BJ (cell line): ENCODE measurements around the gene SPDYE5. TPM values are rescaled to one million over a fixed set of nuclear protein-coding genes. Genes with fewer than 3 reads are reported as not detected.

Experiments
- CTCF ChIA-PET: fragments of 350-600 bp; formaldehyde crosslinking; extraction: SDS; loops from one replicate; lab custom pipeline; 2021; ENCODE audit warnings: antibody characterized with exemption, inconsistent platforms; lab: Yijun Ruan, JAX
- POLR2A ChIA-PET: fragments of 300-600 bp; sonication (Branson Sonifier 250); formaldehyde crosslinking; extraction: SDS; loops from one replicate; lab custom pipeline; 2021; ENCODE audit warnings: antibody characterized with exemption; lab: Charles Lee
- DNase-seq: peaks from one replicate; pipeline ENCODE4 v3.0.0-alpha.2; 2011; ENCODE audit warnings: low read depth
- H3K27me3 ChIP-seq: 2 replicates; pipeline ENCODE4 v1.6.0; 2011; ENCODE audit warnings: low read length; ENCODE audit not compliant: control insufficient read depth, insufficient read depth
- H3K36me3 ChIP-seq: 2 replicates; pipeline ENCODE4 v1.5.1; 2011; ENCODE audit warnings: low read length; ENCODE audit not compliant: control insufficient read depth, insufficient read depth
- H3K4me3 ChIP-seq: 2 replicates; pipeline ENCODE4 v1.5.1; 2011; ENCODE audit warnings: low read depth, mild to moderate bottlenecking, control low read depth, low read length
- CTCF ChIP-seq: IDR thresholded peaks from 2 replicates; pipeline ENCODE4 v1.5.1; 2011; ENCODE audit warnings: low read depth, mild to moderate bottlenecking, control low read depth, inconsistent platforms, low read length, moderate library complexity; ENCODE audit not compliant: insufficient read depth
- polyA plus RNA-seq: library from polyadenylated mRNA; depleted of rRNA; stranded (reverse); fragments of >200 nt; gene quantifications from 2 replicates; pipeline ENCODE4 v1.2.3, GENCODE V29; 2011

The SPDYE5 gene
- polyA plus RNA-seq, 1 experiment = 0.04 TPM

GRCh38 chr7:75533926-75534325 is 41.8 kb downstream of the SPDYE5 start:
- Histone ChIP-seq H3K4me3 (no peak overlapping the region), H3K27me3 (peaks cover 7% of the 10 kb centered on the region), H3K36me3 (peaks cover 1% of the 10 kb centered on the region; the same call in 1 of the 2 replicates)
- ChIA-PET CTCF (interaction anchor here (1.3 kb wide), 2 partner anchors 12 to 138 kb away, joined by 3 read pairs; no protein-coding TSS in a partner anchor), POLR2A (no interaction called here)
- no peak for TF ChIP-seq CTCF
- no peak for DNase-seq

- no peak overlapping the region for H3K4me3 ChIP-seq
- peaks cover 3% of the 10 kb centered on the region; the same call in 1 of the 2 replicates for H3K36me3 ChIP-seq
- ChIA-PET POLR2A (interaction anchor here (0.6 kb wide), 1 partner anchor 14 kb away, joined by 5 read pairs; no protein-coding TSS in a partner anchor), CTCF (interaction anchor here (1.1 to 1.3 kb wide), 3 partner anchors 11 to 137 kb away, joined by 3 to 4 read pairs (median 3); no protein-coding TSS in a partner anchor)
- H3K27me3 ChIP-seq = peaks cover 7% of the 10 kb centered on the region
- DNase-seq = peak; percentile 51
- no peak for TF ChIP-seq CTCF
Observed at GRCh38 chr7:75534727-75535307, 42.7 kb downstream of the SPDYE5 start.

- CTCF ChIA-PET = interaction anchor here (1.2 kb wide), 1 partner anchor 8 kb away, joined by 3 read pairs; no protein-coding TSS in a partner anchor
- peaks cover 7% of the 10 kb centered on the region for H3K27me3 ChIP-seq
- no peak overlapping the region for H3K4me3 ChIP-seq
- POLR2A ChIA-PET = no interaction called here
- no peak for TF ChIP-seq CTCF
- H3K36me3 ChIP-seq = peaks cover 3% of the 10 kb centered on the region; the same call in 1 of the 2 replicates
- DNase-seq = no peak
Observed at GRCh38 chr7:75536491-75536890, 44.4 kb downstream of the SPDYE5 start.

- Histone ChIP-seq H3K36me3 (peaks cover 3% of the 10 kb centered on the region; the same call in 1 of the 2 replicates), H3K27me3 (peaks cover 7% of the 10 kb centered on the region), H3K4me3 (no peak overlapping the region)
- ChIA-PET CTCF (interaction anchor here (1.2 kb wide), 1 partner anchor 8 kb away, joined by 3 read pairs; no protein-coding TSS in a partner anchor), POLR2A (no interaction called here)
- TF ChIP-seq CTCF = no peak
- no peak for DNase-seq
Observed at GRCh38 chr7:75536940-75537538, 44.9 kb downstream of the SPDYE5 start.

GRCh38 chr7:75537731-75538130 is 45.6 kb downstream of the SPDYE5 start:
- CTCF ChIA-PET = no interaction called here

More at GRCh38 chr7:75537731-75538130, 45.6 kb downstream of the SPDYE5 start:
- Histone ChIP-seq H3K4me3 (no peak overlapping the region), H3K27me3 (peaks cover 7% of the 10 kb centered on the region), H3K36me3 (peaks cover 3% of the 10 kb centered on the region; the same call in 1 of the 2 replicates)
- DNase-seq = no peak
- no peak for TF ChIP-seq CTCF
- POLR2A ChIA-PET = no interaction called here
